Activated CD8-positive, alpha-beta memory T cell treated with anti-CD3 and anti-CD28 coated beads for 4 hours (primary cell): ENCODE results near the gene PLCH1.

Experiments
- DNase-seq, 2 donors: peaks; one replicate each; pipeline ENCODE4 v3.0.0-alpha.2; 2020; ENCODE audit warnings: low read depth in 2 of 2

The PLCH1 gene

GRCh38 chr3:155372281-155372680 is 372.6 kb downstream of the PLCH1 start:
- no peak for DNase-seq

- no peak for DNase-seq
Measured at GRCh38 chr3:155370764-155371503, 373.9 kb downstream of the PLCH1 start.

- no peak for DNase-seq
Measured at GRCh38 chr3:155370198-155370597, 374.7 kb downstream of the PLCH1 start.

GRCh38 chr3:155369735-155370134 is 375.1 kb downstream of the PLCH1 start:
- no peak for DNase-seq

- DNase-seq: no peak
Measured at GRCh38 chr3:155369244-155369643, 375.6 kb downstream of the PLCH1 start.

DNA sequence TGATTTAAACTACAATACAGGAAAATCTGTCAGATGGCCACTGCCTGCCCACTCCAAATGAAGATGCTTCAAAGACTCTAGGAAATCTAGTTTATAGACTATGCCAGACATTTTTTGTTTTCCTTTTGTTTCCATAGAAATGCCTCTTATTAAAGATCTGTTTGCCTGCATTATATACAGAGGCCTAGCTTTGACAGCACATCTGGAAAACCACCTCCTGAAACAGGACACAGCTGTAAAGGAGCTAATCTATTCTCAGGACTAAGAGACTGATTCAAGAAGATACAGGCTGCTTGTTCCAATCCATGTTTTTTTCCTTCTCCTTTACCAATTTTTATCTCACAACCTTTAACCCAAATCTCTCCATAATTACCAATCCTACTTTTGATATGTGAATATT is 376.1 kb downstream of the PLCH1 start:
- no peak for DNase-seq

DNA sequence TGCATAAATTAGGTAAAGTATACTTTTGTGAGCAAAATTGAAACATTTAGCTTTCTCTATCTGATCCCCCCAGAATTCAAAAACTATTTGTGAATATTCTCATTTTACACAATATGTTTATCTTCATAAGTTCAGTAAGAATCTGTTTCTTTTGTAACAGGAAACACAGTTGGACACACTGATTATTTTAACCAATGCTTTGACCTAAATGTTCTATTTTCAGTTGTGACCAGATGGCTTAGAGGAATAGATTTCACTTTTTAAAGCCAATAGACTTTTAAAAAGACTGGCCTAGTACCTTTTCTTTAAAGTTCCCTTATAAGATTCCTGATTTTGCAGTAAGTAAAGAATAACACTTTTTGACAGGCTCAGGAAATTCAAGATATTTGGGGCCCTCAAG is 377.4 kb downstream of the PLCH1 start:
- no peak for DNase-seq

DNA sequence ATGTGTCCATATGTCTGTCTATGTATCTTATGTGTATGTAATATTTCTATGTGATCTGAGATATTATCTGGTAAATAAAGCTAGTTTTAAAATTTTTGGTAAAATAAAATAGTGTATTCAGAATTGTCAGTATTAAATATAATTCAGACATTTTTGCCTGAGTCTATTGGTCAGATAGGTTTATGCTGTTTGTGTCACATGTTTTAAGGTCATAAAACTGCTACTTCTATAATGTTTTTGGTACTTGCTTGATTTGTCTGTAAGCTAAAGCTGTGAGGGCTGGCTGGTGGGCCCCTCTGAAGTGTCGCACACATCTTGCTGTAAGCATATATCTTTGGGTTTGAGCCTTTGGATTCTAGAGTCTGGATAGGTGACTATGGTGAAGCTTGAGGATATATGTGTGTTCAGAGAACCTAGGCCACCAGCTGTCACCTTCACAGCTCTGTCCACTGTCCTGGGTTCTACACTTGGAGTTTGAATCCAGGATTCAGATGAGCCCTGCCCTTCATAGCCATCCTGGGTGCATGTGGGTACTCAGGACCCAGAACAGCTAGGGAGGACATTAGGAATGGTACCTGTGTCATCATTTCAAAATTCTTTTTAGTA is 379.6 kb downstream of the PLCH1 start:
- DNase-seq: no peak

DNA sequence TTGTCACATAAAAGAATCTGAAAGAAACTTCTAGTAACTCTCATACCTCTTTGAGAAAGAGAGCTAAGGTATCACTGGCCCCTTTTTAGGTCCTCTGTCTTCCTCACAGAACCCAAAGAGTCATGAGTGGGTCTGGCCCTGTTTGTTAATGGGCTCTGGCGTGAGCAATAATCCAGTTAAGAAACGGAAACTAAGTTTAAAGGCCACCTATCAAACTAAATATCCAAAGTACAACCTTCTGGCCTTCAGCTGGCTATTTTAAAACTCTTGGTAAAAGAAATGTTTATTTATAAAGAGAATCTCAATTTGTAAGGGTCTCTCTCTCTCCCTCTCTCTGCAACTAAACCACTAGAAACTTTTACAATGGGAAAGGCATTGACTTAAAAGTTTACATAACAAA is 380.4 kb downstream of the PLCH1 start:
- no peak for DNase-seq

DNA sequence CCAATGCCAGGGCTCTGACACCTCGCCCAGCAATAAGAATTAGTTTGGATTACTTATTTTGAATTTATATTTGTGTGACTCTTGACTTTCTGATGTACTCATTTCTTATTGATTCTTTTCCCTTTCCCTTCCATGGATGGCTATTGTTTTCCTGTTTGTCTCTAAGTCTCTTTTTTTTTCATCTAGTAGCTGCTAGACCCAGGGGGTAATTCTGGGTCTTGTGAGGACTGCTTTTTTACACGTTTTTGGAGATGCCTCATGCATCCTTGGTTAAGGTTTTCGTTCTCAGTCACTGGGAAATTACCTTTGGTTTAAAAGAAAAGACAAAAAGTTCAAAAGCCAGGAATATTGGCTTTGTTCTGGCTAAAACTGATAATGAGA is 381.2 kb downstream of the PLCH1 start:
- no peak for DNase-seq

DNA sequence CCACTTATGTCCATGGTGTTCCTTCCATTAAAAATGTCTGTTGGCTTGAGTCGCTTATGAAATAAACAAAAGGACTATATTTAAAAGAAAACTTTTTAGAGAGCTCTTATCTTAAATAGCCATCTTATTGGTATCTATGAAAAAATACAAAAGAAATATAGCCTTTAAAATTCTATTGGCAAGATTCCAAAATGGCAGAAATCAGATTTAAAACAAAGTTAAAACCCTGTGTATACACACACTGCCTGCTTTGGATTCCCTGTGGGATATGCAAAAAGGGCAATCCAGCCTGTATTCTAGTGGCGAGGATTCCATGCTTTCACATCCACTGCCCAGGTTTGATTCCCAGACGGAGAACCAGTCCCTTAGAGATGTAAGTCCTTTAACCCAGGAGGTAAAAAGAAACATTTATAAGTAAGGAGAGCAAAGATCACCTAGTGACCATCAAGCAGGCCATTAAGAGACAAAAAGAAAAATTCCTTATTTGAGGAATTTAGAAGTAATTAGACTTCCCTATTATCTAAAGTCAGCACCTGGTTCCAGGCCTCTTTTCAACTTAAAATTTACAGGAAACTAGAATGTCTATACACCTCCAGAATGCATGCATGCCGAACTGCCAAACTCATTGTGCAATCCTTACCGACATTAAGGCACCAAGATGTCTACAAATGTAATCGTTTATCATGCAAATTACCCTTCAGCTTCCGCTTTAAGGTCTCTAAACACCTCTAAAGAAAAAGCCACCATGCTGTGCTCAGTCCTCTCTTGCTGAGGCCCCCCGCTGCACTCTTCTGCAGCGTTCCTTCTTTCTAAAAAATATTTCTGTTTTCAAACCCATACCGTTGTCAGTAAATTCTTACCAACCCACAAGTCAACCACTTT is 381.8 kb downstream of the PLCH1 start:
- no peak for DNase-seq

DNA sequence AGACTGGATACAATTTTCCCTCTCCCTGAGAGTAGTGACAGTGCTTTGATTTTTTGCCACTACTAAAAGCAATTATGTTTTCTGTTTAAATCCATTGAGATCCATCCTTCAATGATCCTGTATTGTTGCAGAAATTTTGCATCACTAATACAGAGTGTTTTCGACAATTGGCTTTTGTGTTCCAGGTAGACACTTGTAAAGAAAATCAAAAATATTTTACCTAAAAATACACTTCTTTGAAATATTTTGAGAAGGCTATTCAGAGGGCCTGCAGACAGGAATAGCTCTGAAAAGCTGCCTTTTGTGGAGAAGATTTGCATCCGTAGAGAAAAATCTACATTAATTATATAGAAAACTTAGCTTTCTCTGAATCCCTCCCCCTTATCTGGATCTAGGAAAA is 384.6 kb downstream of the PLCH1 start:
- no peak for DNase-seq

GRCh38 chr3:155356594-155357370 is 388.1 kb downstream of the PLCH1 start:
- DNase-seq: no peak

DNA sequence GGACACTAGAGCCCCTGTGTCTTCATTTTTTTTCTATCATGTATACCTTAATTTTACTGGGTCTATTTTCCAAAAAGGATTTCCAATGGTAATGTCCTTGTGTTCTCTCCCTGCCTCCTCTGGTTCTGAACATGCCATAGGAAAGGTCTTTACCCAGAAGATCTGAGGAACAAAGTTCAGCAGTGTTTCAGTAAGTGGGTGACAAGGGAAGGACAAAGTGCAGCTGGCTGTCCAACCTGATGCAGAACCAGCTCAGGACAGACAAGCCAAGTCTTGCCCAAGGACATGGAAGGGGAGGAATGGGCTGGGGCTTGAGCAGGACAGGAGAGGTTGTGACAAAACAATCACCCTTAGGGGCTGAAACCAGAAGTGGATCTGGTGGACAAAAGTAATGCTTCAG is 390.2 kb downstream of the PLCH1 start:
- no peak for DNase-seq

DNA sequence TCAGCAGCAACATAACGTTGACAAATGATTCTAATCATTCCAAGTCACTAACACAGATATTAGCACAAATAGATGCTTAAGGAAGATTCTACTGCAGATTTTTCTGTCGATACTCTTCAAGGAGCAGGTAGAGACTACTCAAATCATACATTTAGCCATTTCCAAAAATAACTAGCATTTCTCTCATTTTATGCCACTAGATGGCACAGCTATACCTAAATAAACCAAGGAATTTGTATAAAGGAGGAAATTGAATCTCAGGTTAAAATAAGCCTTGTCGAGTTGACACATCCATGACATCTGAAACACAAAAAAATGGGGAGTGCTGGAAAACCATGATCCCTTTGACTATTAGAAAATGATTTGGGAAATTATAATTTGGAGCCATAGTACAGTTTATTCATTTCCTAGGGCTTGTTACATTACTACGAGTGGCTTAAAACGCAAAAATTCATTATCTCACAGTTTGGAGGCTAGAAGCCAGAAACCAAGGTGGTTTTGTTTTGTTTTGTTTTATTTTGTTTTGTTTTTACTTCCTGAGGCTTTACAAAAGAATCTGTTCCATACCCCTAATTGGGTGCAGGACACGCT is 391.9 kb downstream of the PLCH1 start:
- DNase-seq: no peak

GRCh38 chr3:155350571-155350970 is 394.3 kb downstream of the PLCH1 start:
- DNase-seq: no peak

GRCh38 chr3:155347901-155348300 is 397.0 kb downstream of the PLCH1 start:
- DNase-seq: no peak

- no peak for DNase-seq
Measured at GRCh38 chr3:155342344-155342743, 402.5 kb downstream of the PLCH1 start.

GRCh38 chr3:155339052-155339451 is 405.8 kb downstream of the PLCH1 start:
- no peak for DNase-seq

GRCh38 chr3:155335724-155336354 is 409.0 kb downstream of the PLCH1 start:
- DNase-seq: no peak
